K562 (cell line): ENCODE results near the gene SLC34A1. TPM values are rescaled to one million over a fixed set of nuclear protein-coding genes. Genes with fewer than 3 reads are reported as not detected.

ENCODE experiments used
- ATAC-seq: fragments of 200-7000 bp; cut with Tn5 transposase; 3 replicates; pipeline ENCODE4 v1.9.1; 2020; ENCODE audit warnings: moderate library complexity
- BruUV-seq: library from RNA; stranded (reverse); fragments of 400-500 nt; replicated peaks from 2 replicates; lab custom pipeline; 2021; lab: Mats Ljungman, UMichigan
- CTCF ChIA-PET: fragments of 300-600 bp; formaldehyde crosslinking; extraction: SDS; loops from one replicate; lab custom pipeline; 2021; ENCODE audit warnings: low intra/inter-chr PET ratio; lab: Yijun Ruan, JAX
- POLR2A ChIA-PET: fragments of 300-600, 350-650 bp; sonication (Branson Sonifier 250); formaldehyde crosslinking; extraction: SDS; loops from one replicate; lab custom pipeline; 2021; ENCODE audit warnings: antibody characterized with exemption, inconsistent platforms; lab: Yijun Ruan, JAX
- DNase-seq, 4 experiments: peaks; one replicate each; pipeline versions ENCODE4 v3.0.0 to v3.0.0-alpha.2; 2011 to 2018; ENCODE audit warnings: low spot score in 3 of 4, mixed read lengths in 3 of 4; ENCODE audit errors: extremely low read depth in 1 of 4
- FAIRE-seq: peaks from 2 replicates; lab custom pipeline; 2011; peaks lifted over from hg19 to GRCh38; lab: Jason Lieb, UNC
- H2AFZ ChIP-seq: 2 replicates; pipeline ENCODE4 v1.6.0; 2011; ENCODE audit warnings: low read depth, low read length, control low read depth, inconsistent platforms
- H3K27ac ChIP-seq: fragments of 200-600 bp; 3 replicates; pipeline ENCODE4 v1.8.0; 2011; ENCODE audit warnings: low read depth, mild to moderate bottlenecking, control low read depth, inconsistent platforms, low read length, moderate library complexity, mixed read lengths; ENCODE audit errors: extremely low read depth
- H3K27me3 ChIP-seq, 2 experiments: fragments of 300-600 bp in 1 of 2; 2 replicates in 1 of 2; 3 replicates in 1 of 2; pipeline versions ENCODE4 v1.6.0 to v1.8.0; 2011; ENCODE audit warnings: inconsistent platforms in 2 of 2, low read length in 2 of 2, mild to moderate bottlenecking in 1 of 2, mixed read lengths in 1 of 2, moderate library complexity in 1 of 2; ENCODE audit not compliant: control insufficient read depth in 2 of 2, insufficient read depth in 2 of 2
- H3K36me3 ChIP-seq: fragments of 300-600 bp; 3 replicates; pipeline ENCODE4 v1.8.0; 2011; ENCODE audit warnings: mild to moderate bottlenecking, low read length, inconsistent platforms; ENCODE audit not compliant: control insufficient read depth, insufficient read depth
- H3K4me1 ChIP-seq, 2 experiments: fragments of 200-600 bp in 1 of 2; replicated peaks in 1 of 2; 2 replicates in 1 of 2; 3 replicates in 1 of 2; pipeline versions ENCODE4 v1.5.1 to v1.8.0; 2011; ENCODE audit warnings: inconsistent platforms in 2 of 2, low read length in 2 of 2, mild to moderate bottlenecking in 1 of 2, mixed read lengths in 1 of 2, moderate library complexity in 1 of 2; ENCODE audit not compliant: control insufficient read depth in 2 of 2, insufficient read depth in 2 of 2
- H3K4me2 ChIP-seq: 2 replicates; pipeline ENCODE4 v1.6.1; 2011; ENCODE audit warnings: low read length, control low read depth, inconsistent platforms, mixed read lengths; ENCODE audit not compliant: insufficient read depth
- H3K4me3 ChIP-seq: fragments of 200-600 bp; sonication (generic), shearing (Covaris generic); 2 replicates; pipeline ENCODE4 v1.5.1; 2016; ENCODE audit warnings: control low read depth, inconsistent platforms
- H3K79me2 ChIP-seq: fragments of 200-600 bp; 3 replicates; pipeline ENCODE4 v1.8.0; 2011; ENCODE audit warnings: low read length, inconsistent platforms; ENCODE audit not compliant: control insufficient read depth, insufficient read depth
- H3K9ac ChIP-seq, 2 experiments: 2 replicates each; pipeline versions ENCODE4 v1.6.0 to v1.6.1; 2011; ENCODE audit warnings: low read depth in 2 of 2, low read length in 2 of 2, control low read depth in 1 of 2, inconsistent platforms in 1 of 2, mild to moderate bottlenecking in 1 of 2, mixed read lengths in 1 of 2; ENCODE audit not compliant: insufficient read depth in 1 of 2
- H3K9me1 ChIP-seq: one replicate; pipeline ENCODE4 v1.6.0; 2011; ENCODE audit warnings: inconsistent platforms, mild to moderate bottlenecking, low read length, moderate library complexity; ENCODE audit not compliant: control insufficient read depth, insufficient read depth
- H3K9me3 ChIP-seq: replicated peaks from 2 replicates; pipeline ENCODE4 v1.5.1; 2011; ENCODE audit warnings: low read depth, low read length, inconsistent platforms; ENCODE audit not compliant: control insufficient read depth, insufficient read depth
- H4K20me1 ChIP-seq: replicated peaks from 2 replicates; pipeline ENCODE4 v1.6.1; 2011; ENCODE audit warnings: low read length, inconsistent platforms, mixed read lengths; ENCODE audit not compliant: control insufficient read depth, insufficient read depth
- TCF7 ChIP-seq: sonication (generic); IDR thresholded peaks from 2 replicates; pipeline ENCODE4 v1.6.1; 2016; ENCODE audit warnings: antibody characterized with exemption, borderline replicate concordance
- ZNF140 ChIP-seq: fragments of 250-450 bp; sonication (Bioruptor Pico); IDR thresholded peaks from 2 replicates; pipeline ENCODE4 v1.8.0; 2021; ENCODE audit warnings: moderate library complexity, mild to moderate bottlenecking, inconsistent platforms
- ZNF407 ChIP-seq: fragments of 450-650 bp; IDR thresholded peaks from 2 replicates; pipeline ENCODE4 v1.6.1; 2016; ENCODE audit warnings: low read depth
- WGBS: fragments of 100-300 bp; shearing (Covaris generic); methylation state at CpG from one replicate; pipeline ENCODE4 v1.1.6; 2016; ENCODE audit warnings: low coverage, mixed read lengths; ENCODE audit not compliant: insufficient coverage; ENCODE audit errors: missing lambda C conversion rate; 5-methylcytosine and 5-hydroxymethylcytosine counted together
- in situ Hi-C: fragments of 300-500 bp; cut with MboI; formaldehyde crosslinking; loops from 4 replicates; pipeline ENCODE4 v1.15.0; 2018; ENCODE audit warnings: inconsistent platforms, mixed read lengths
- intact Hi-C: fragments of 100-400 bp; cut with micrococcal nuclease; formaldehyde crosslinking; loops from 2 replicates; pipeline ENCODE4 v1.14.2; 2022
- polyA plus RNA-seq, 8 experiments: library from polyadenylated mRNA; depleted of rRNA in 4 of 8; stranded (reverse) in 5 of 8; unstranded in 3 of 8; fragments of >200 nt; fragmentation: Nextera tagmentation in 2 of 8; fragmentation: Illumina TruSeq in 1 of 8; extraction: Ambion mirVana in 2 of 8; extraction: Trizol in 1 of 8; gene quantifications; 2 replicates each; pipeline versions ENCODE4 v1.2.1 to v1.2.3, GENCODE V29; 2011 to 2014; ENCODE audit warnings: inconsistent platforms in 1 of 8, missing spikeins in 1 of 8
- total RNA-seq, 7 experiments: library from RNA; depleted of rRNA in 6 of 7; stranded (reverse); fragments of >200 nt in 6 of 7; fragmentation: Illumina TruSeq in 2 of 7; extraction: Trizol in 2 of 7; gene quantifications; 2 replicates each; pipeline versions ENCODE4 v1.2.1 to v1.2.3, GENCODE V29; 2011 to 2021; ENCODE audit warnings: low replicate concordance in 1 of 7

The SLC34A1 gene
- total and polyA plus RNA-seq, 9 of the 15 experiments (the other 6 are each of a cell fraction or from before 2014, with no cell fraction given) = not detected

GRCh38 chr5:177335701-177336065 lies 48.6 kb upstream of the SLC34A1 start:
- Histone ChIP-seq H2AFZ (no peak overlapping the region), H3K9ac (peak overlapping the region in 1 of 2 experiments; percentile 13; a peak in 1 of 4 replicates), H3K36me3 (peaks cover 94% of the 10 kb centered on the region), H3K79me2 (peaks cover 11% of the 10 kb centered on the region), H3K4me1 (peaks cover 0 to 4% of the 10 kb centered on the region in 2 experiments; a peak in 1 of 5 replicates), H4K20me1 (0 out of 2 replicates have a peak, but pooled peaks cover 8% of the 10 kb centered on the region), H3K27me3 (no peaks in the 10 kb centered on the region), H3K4me2 (no peak overlapping the region), H3K9me1 (no peaks in the 10 kb centered on the region), H3K27ac (no peak overlapping the region), H3K4me3 (no peak overlapping the region), H3K9me3 (no peaks in the 10 kb centered on the region)
- POLR2A ChIA-PET = interaction anchor here (1.1 to 1.2 kb wide), 2 partner anchors 8 to 38 kb away, joined by 3 to 4 read pairs; no protein-coding TSS in a partner anchor
- no peak for ATAC-seq
- CTCF ChIA-PET = no interaction called here
- DNase-seq = no peak
- no peak for FAIRE-seq
- TF ChIP-seq TCF7 = no peak
- TF ChIP-seq ZNF140 (CRISPR knock-in tag) = no peak
- no peak for TF ChIP-seq ZNF407
- BruUV-seq = no TSS peak
- WGBS = 93% methylated on average over 7 of the region's 7 CpGs
- in situ Hi-C loops (no loop called here), intact Hi-C loops (no loop called here)
